ENCODE results near the gene SESTD1.
A peak's percentile ranks its signal among the peaks of the same experiment; 100 is the strongest.
"Not testable (repeated sequence)": the region's sequence is repeated elsewhere in the genome, so short reads cannot be mapped to it uniquely, and the experiment has no call there.

Gene SESTD1

GRCh38 chr2:179106676-179107428 lies 157.8 kb downstream of the SESTD1 start:
- DNase-seq (ENCODE audit: insufficient read length, low spot score) (peak; percentile 12), FAIRE-seq (peak; percentile 99)
- no peak for TF ChIP-seq POLR2A (IDR thresholded peaks at IDR 0.05; ENCODE audit: low read depth, low read length)

GRCh38 chr2:179106342-179106675 lies 158.3 kb downstream of the SESTD1 start:
- FAIRE-seq (no peak), DNase-seq (ENCODE audit: insufficient read length, low spot score) (no peak)
- no peak for TF ChIP-seq POLR2A (IDR thresholded peaks at IDR 0.05; ENCODE audit: low read depth, low read length)

GRCh38 chr2:179104736-179105135 lies 159.9 kb downstream of the SESTD1 start:
- DNase-seq (ENCODE audit: insufficient read length, low spot score) (no peak), FAIRE-seq (peak; percentile 88)
- TF ChIP-seq POLR2A (IDR thresholded peaks at IDR 0.05; ENCODE audit: low read depth, low read length), result no peak

GRCh38 chr2:179098080-179098689 lies 166.4 kb downstream of the SESTD1 start:
- DNase-seq (ENCODE audit: insufficient read length, low spot score) (no peak), FAIRE-seq (no peak)
- no peak for TF ChIP-seq POLR2A (IDR thresholded peaks at IDR 0.05; ENCODE audit: low read depth, low read length)

- FAIRE-seq (no peak), DNase-seq (ENCODE audit: insufficient read length, low spot score) (no peak)
- no peak for TF ChIP-seq POLR2A (IDR thresholded peaks at IDR 0.05; ENCODE audit: low read depth, low read length)
Observed at GRCh38 chr2:179097131-179097530, 167.5 kb downstream of the SESTD1 start.

- no peak for DNase-seq (ENCODE audit: insufficient read length, low spot score)
- no peak for FAIRE-seq
- no peak for TF ChIP-seq POLR2A (IDR thresholded peaks at IDR 0.05; ENCODE audit: low read depth, low read length)
Observed at GRCh38 chr2:179096090-179096489, 168.5 kb downstream of the SESTD1 start.

GRCh38 chr2:179092912-179093311 lies 171.7 kb downstream of the SESTD1 start:
- not testable (repeated sequence) for DNase-seq (ENCODE audit: insufficient read length, low spot score); FAIRE-seq

- no peak for TF ChIP-seq POLR2A (IDR thresholded peaks at IDR 0.05; ENCODE audit: low read depth, low read length)
- no peak for FAIRE-seq
- DNase-seq (ENCODE audit: insufficient read length, low spot score), result no peak
Observed at GRCh38 chr2:179082697-179083096, 181.9 kb downstream of the SESTD1 start.

GRCh38 chr2:179081954-179082353 lies 182.7 kb downstream of the SESTD1 start:
- TF ChIP-seq POLR2A (IDR thresholded peaks at IDR 0.05; ENCODE audit: low read depth, low read length), result no peak
- FAIRE-seq, result no peak

GRCh38 chr2:179072527-179072926 lies 192.1 kb downstream of the SESTD1 start:
- FAIRE-seq (no peak), DNase-seq (ENCODE audit: insufficient read length, low spot score) (no peak)
- no peak for TF ChIP-seq POLR2A (IDR thresholded peaks at IDR 0.05; ENCODE audit: low read depth, low read length)

More at GRCh38 chr2:179081954-179082353, 182.7 kb downstream of the SESTD1 start:
- no peak for DNase-seq (ENCODE audit: insufficient read length, low spot score)

GRCh38 chr2:179071810-179072355 lies 192.7 kb downstream of the SESTD1 start:
- FAIRE-seq (no peak), DNase-seq (ENCODE audit: insufficient read length, low spot score) (no peak)
- TF ChIP-seq POLR2A (IDR thresholded peaks at IDR 0.05; ENCODE audit: low read depth, low read length), result no peak

- no peak for TF ChIP-seq POLR2A (IDR thresholded peaks at IDR 0.05; ENCODE audit: low read depth, low read length)
- no peak for DNase-seq (ENCODE audit: insufficient read length, low spot score)
- no peak for FAIRE-seq
Observed at GRCh38 chr2:179070895-179071294, 193.7 kb downstream of the SESTD1 start.

GRCh38 chr2:179069685-179070084 lies 194.9 kb downstream of the SESTD1 start:
- DNase-seq (ENCODE audit: insufficient read length, low spot score) (no peak), FAIRE-seq (no peak)
- TF ChIP-seq POLR2A (IDR thresholded peaks at IDR 0.05; ENCODE audit: low read depth, low read length), result no peak

GRCh38 chr2:179068991-179069643 lies 195.5 kb downstream of the SESTD1 start:
- no peak for TF ChIP-seq POLR2A (IDR thresholded peaks at IDR 0.05; ENCODE audit: low read depth, low read length)
- no peak for DNase-seq (ENCODE audit: insufficient read length, low spot score)
- FAIRE-seq, result no peak

Data from H54 (cell line).